A549 (cell line): ENCODE results near the gene C1QTNF1.

Experiments
- CBX8 ChIP-seq: fragments of 200-600 bp; sonication (generic); IDR thresholded peaks from 2 replicates; pipeline ENCODE4 v1.6.1; 2016
- CTCF ChIP-seq: fragments of >200 bp; sonication (Bioruptor Twin); formaldehyde crosslinking; IDR thresholded peaks from 3 replicates; pipeline ENCODE4 v1.5.1; 2016
- ELK1 ChIP-seq: fragments of 150-350 bp; IDR thresholded peaks from 2 replicates; pipeline ENCODE4 v1.6.1; 2014; ENCODE audit warnings: low read depth, mild to moderate bottlenecking, low read length
- HOXA7 ChIP-seq: fragments of 250-450 bp; sonication (Bioruptor Pico); IDR thresholded peaks from 2 replicates; pipeline ENCODE4 v1.5.0; 2020; ENCODE audit warnings: mild to moderate bottlenecking, moderate library complexity
- MAZ ChIP-seq: fragments of 150-350 bp; IDR thresholded peaks from 2 replicates; pipeline ENCODE4 v1.6.1; 2014; ENCODE audit warnings: antibody characterized with exemption, low read depth, low read length, borderline replicate concordance
- RFX5 ChIP-seq: fragments of 450-650 bp; IDR thresholded peaks from 2 replicates; pipeline ENCODE4 v1.7.1; 2014; ENCODE audit warnings: antibody characterized with exemption, mild to moderate bottlenecking, moderate library complexity
- ZSCAN20 ChIP-seq: fragments of 250-450 bp; sonication (Bioruptor Pico); IDR thresholded peaks from 2 replicates; pipeline ENCODE4 v1.8.0; 2022; ENCODE audit warnings: mild to moderate bottlenecking, moderate library complexity

- no peak for TF ChIP-seq ELK1
- TF ChIP-seq HOXA7 (CRISPR knock-in tag) = no peak
- TF ChIP-seq MAZ = no peak
- peak; percentile 95 for TF ChIP-seq CTCF
- no peak for TF ChIP-seq CBX8
- no peak for TF ChIP-seq ZSCAN20
- no peak for TF ChIP-seq RFX5
Observed at GRCh38 chr17:79087428-79088143, 63.6 kb downstream of the C1QTNF1 start.
